SU-DHL-6 (cell line): ENCODE results near the gene ACRBP.

ENCODE experiments used
- H2AFZ ChIP-seq: fragments of 200-600 bp; sonication (generic); 2 replicates; pipeline ENCODE4 v1.6.1; 2014; ENCODE audit warnings: low read depth, mild to moderate bottlenecking, moderate library complexity, mixed read lengths, antibody characterized with exemption, low read length; ENCODE audit not compliant: severe bottlenecking
- H3F3A ChIP-seq: fragments of 200-600 bp; shearing (Covaris generic); 2 replicates; pipeline ENCODE4 v1.6.0; 2016; ENCODE audit warnings: antibody characterized with exemption, mild to moderate bottlenecking; ENCODE audit not compliant: insufficient read depth
- H3K27ac ChIP-seq: fragments of 200-600 bp; sonication (generic); 2 replicates; pipeline ENCODE4 v1.5.1; 2016; ENCODE audit warnings: low read depth, mild to moderate bottlenecking, low read length, moderate library complexity, mixed read lengths
- H3K27me3 ChIP-seq: fragments of 200-600 bp; sonication (generic), shearing (Covaris generic); 2 replicates; pipeline ENCODE4 v1.6.0; 2014; ENCODE audit warnings: mild to moderate bottlenecking, low read length
- H3K36me3 ChIP-seq: fragments of 200-600 bp; sonication (generic); 2 replicates; pipeline ENCODE4 v1.6.1; 2014; ENCODE audit warnings: mild to moderate bottlenecking, low read length, mixed read lengths
- H3K4me2 ChIP-seq: fragments of 300-600, 200-600 bp; shearing (Covaris generic), sonication (generic); 2 replicates; pipeline ENCODE4 v1.6.0; 2014; ENCODE audit warnings: low read length, low read depth, mild to moderate bottlenecking; ENCODE audit not compliant: poor library complexity, severe bottlenecking
- H3K4me3 ChIP-seq: fragments of 200-600 bp; sonication (generic); 2 replicates; pipeline ENCODE4 v1.5.1; 2014; ENCODE audit warnings: antibody characterized with exemption, low read length, mild to moderate bottlenecking, mixed read lengths; ENCODE audit not compliant: insufficient read depth, poor library complexity, severe bottlenecking
- H3K79me2 ChIP-seq: fragments of 200-600 bp; sonication (generic); 2 replicates; pipeline ENCODE4 v1.6.1; 2014; ENCODE audit warnings: mild to moderate bottlenecking, low read length, moderate library complexity; ENCODE audit not compliant: insufficient read depth
- H3K9ac ChIP-seq: fragments of 200-600 bp; sonication (generic); 2 replicates; pipeline ENCODE4 v1.7.0; 2014; ENCODE audit warnings: mild to moderate bottlenecking, low read length
- H3K9me2 ChIP-seq: fragments of 200-600 bp; sonication (generic); replicated peaks from 2 replicates; pipeline ENCODE4 v1.6.1; 2014; ENCODE audit warnings: low read length; ENCODE audit not compliant: insufficient read depth
- H3K9me3 ChIP-seq: fragments of 200-600 bp; sonication (generic); 2 replicates; pipeline ENCODE4 v1.6.1; 2014; ENCODE audit warnings: low read length, mixed read lengths; ENCODE audit not compliant: insufficient read depth
- H4K20me1 ChIP-seq: fragments of 200-600 bp; sonication (generic); 2 replicates; pipeline ENCODE4 v1.6.1; 2014; ENCODE audit warnings: low read depth, mild to moderate bottlenecking, antibody characterized with exemption, low read length, moderate library complexity, mixed read lengths
- CTCF ChIP-seq: fragments of 200-600 bp; sonication (generic); IDR thresholded peaks from one replicate; pipeline ENCODE4 v1.5.1; 2017; ENCODE audit warnings: antibody characterized with exemption, mild to moderate bottlenecking, low read length, moderate library complexity; ENCODE audit not compliant: insufficient read depth, poor library complexity, severe bottlenecking
- EZH2phosphoT487 ChIP-seq: fragments of 200-600 bp; sonication (generic), shearing (Covaris generic); conservative IDR thresholded peaks from 2 replicates; pipeline ENCODE4 v1.6.1; 2018; ENCODE audit warnings: mild to moderate bottlenecking, antibody characterized with exemption, low read length, moderate library complexity, mixed read lengths

The ACRBP gene

GRCh38 chr12:6693832-6694355, 46.7 kb upstream of the ACRBP start:
- TF ChIP-seq CTCF, result no peak
- no peak for TF ChIP-seq EZH2phosphoT487
- H3K4me3 ChIP-seq, result no peak overlapping the region
- no peaks in the 10 kb centered on the region for H3F3A ChIP-seq
- no peaks in the 10 kb centered on the region for H4K20me1 ChIP-seq
- peaks cover 14% of the 10 kb centered on the region for H3K79me2 ChIP-seq
- H3K9ac ChIP-seq, result no peak overlapping the region
- H3K9me3 ChIP-seq, result no peaks in the 10 kb centered on the region
- no peaks in the 10 kb centered on the region for H3K9me2 ChIP-seq
- no peak overlapping the region for H3K4me2 ChIP-seq
- no peaks in the 10 kb centered on the region for H3K36me3 ChIP-seq
- H3K27me3 ChIP-seq, result no peaks in the 10 kb centered on the region
- no peak overlapping the region for H3K27ac ChIP-seq
- no peak overlapping the region for H2AFZ ChIP-seq

- no peak overlapping the region for H3K4me2 ChIP-seq
- no peak overlapping the region for H3K9ac ChIP-seq
- H4K20me1 ChIP-seq, result no peaks in the 10 kb centered on the region
- no peak for TF ChIP-seq CTCF
- no peak for TF ChIP-seq EZH2phosphoT487
- H3K9me3 ChIP-seq, result no peaks in the 10 kb centered on the region
- no peak overlapping the region for H2AFZ ChIP-seq
- no peak overlapping the region for H3K27ac ChIP-seq
- no peaks in the 10 kb centered on the region for H3K36me3 ChIP-seq
- H3K9me2 ChIP-seq, result no peaks in the 10 kb centered on the region
- no peaks in the 10 kb centered on the region for H3K27me3 ChIP-seq
- H3K79me2 ChIP-seq, result peaks cover 24% of the 10 kb centered on the region
- H3F3A ChIP-seq, result 0 out of 2 replicates have a peak, but pooled peaks cover 5% of the 10 kb centered on the region
- no peak overlapping the region for H3K4me3 ChIP-seq
Observed at GRCh38 chr12:6692888-6693287, 45.7 kb upstream of the ACRBP start.

- no peaks in the 10 kb centered on the region for H4K20me1 ChIP-seq
- no peak overlapping the region for H2AFZ ChIP-seq
- 0 out of 2 replicates have a peak, but pooled peaks cover 14% of the 10 kb centered on the region for H3F3A ChIP-seq
- H3K9me2 ChIP-seq, result no peaks in the 10 kb centered on the region
- H3K79me2 ChIP-seq, result peaks cover 38% of the 10 kb centered on the region
- TF ChIP-seq EZH2phosphoT487, result no peak
- TF ChIP-seq CTCF, result no peak
- H3K27ac ChIP-seq, result no peak overlapping the region
- no peaks in the 10 kb centered on the region for H3K27me3 ChIP-seq
- H3K9me3 ChIP-seq, result no peaks in the 10 kb centered on the region
- no peaks in the 10 kb centered on the region for H3K36me3 ChIP-seq
- no peak overlapping the region for H3K9ac ChIP-seq
- H3K4me2 ChIP-seq, result no peak overlapping the region
- no peak overlapping the region for H3K4me3 ChIP-seq
Observed at GRCh38 chr12:6691473-6691872, 44.2 kb upstream of the ACRBP start.
